ENCODE measurements around the gene MEGF11. TPM values are rescaled to one million over a fixed set of nuclear protein-coding genes. Genes with fewer than 3 reads are reported as not detected.

The MEGF11 gene
- total RNA-seq, 4 donors from 2014 or later: 0.87 to 7.3 (median 4.9) TPM

GRCh38 chr15:65901836-65902235, 351.7 kb downstream of the MEGF11 start:
- WGBS, 2 donors: 93 to 98% methylated on average over 3 of the region's 3 CpGs
- Histone ChIP-seq H3K9me3 (no peaks in the 10 kb centered on the region), H3K4me1 (peaks cover 0 to 20% (median 4%) of the 10 kb centered on the region in 4 donors), H3K27me3 (no peaks in the 10 kb centered on the region), H3K27ac (no peak overlapping the region), H3K36me3 (peaks cover 0 to 75% (median 0%) of the 10 kb centered on the region in 3 donors), H3K4me3 (no peak overlapping the region)
- TF ChIP-seq EP300 (IDR thresholded peaks at IDR 0.05) (no peak), POLR2A (IDR thresholded peaks at IDR 0.05) (no peak), CTCF (IDR thresholded peaks at IDR 0.05) (no peak)
- DNase-seq (ENCODE audit: low spot score in 2 of 2): no peak

DNA sequence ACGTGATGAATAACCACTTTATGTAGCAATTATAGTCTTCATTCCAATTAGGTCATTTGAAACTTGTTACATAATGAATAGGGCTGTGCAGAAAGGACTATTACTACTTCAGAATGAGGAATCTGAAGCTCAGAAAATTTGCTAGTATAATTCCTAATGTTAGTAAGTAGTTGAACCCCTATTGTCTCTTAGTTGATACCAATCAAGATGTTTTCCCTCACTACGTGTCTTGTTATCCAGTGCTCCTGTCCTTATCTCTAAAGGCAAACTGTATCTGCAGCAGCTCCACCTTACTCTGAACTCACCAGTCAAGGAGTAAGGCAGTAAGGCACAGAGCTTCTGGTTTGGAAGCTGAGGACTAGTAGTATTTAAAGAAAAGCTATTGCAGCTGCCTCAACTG, 352.2 kb downstream of the MEGF11 start:
- Histone ChIP-seq H3K4me3 (no peak overlapping the region), H3K9me3 (no peaks in the 10 kb centered on the region), H3K36me3 (peaks cover 0 to 74% (median 0%) of the 10 kb centered on the region in 3 donors), H3K27me3 (no peaks in the 10 kb centered on the region), H3K27ac (no peak overlapping the region), H3K4me1 (peaks cover 0 to 22% (median 4%) of the 10 kb centered on the region in 4 donors)
- no peak for DNase-seq (ENCODE audit: low spot score in 2 of 2)
- no peak for TF ChIP-seq POLR2A (IDR thresholded peaks at IDR 0.05)
- WGBS, 2 donors: 58 to 60% methylated on average over 2 of the region's 2 CpGs

DNA sequence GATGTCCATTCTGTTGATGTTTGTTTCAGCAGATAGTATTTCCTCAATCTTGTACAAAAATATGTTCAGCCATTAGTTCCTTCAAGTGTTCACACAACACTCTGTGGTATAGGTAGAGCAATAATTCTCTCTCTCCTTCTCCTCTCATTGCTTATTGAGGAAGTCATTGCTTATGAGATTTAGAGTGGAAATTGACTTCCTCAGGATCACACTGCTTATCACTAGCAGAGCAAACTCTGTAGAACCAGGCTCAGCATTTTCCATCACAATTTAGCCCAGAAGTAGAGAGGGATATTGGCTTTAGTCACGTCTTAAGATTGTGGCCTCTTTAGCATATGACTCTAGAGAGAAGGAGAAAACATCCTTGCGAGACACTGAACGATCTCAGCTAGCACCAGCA, 353.1 kb downstream of the MEGF11 start:
- no peak for TF ChIP-seq POLR2A (IDR thresholded peaks at IDR 0.05)
- DNase-seq (ENCODE audit: low spot score in 2 of 2): no peak
- Histone ChIP-seq H3K9me3 (no peaks in the 10 kb centered on the region), H3K27me3 (no peaks in the 10 kb centered on the region), H3K4me3 (no peak overlapping the region), H3K4me1 (peaks cover 0 to 30% (median 4%) of the 10 kb centered on the region in 4 donors), H3K36me3 (peaks cover 0 to 73% (median 0%) of the 10 kb centered on the region in 3 donors), H3K27ac (no peak overlapping the region)
- WGBS, 2 donors: 86 to 89% methylated on average over 3 of the region's 3 CpGs

- 67 to 68% methylated on average over 2 of the region's 2 CpGs for WGBS, 2 donors
These were observed 357.3 kb downstream of the MEGF11 start for GRCh38 chr15:65896236-65896635.

GRCh38 chr15:65893060-65893459, 360.5 kb downstream of the MEGF11 start:
- H3K27ac ChIP-seq: no peak overlapping the region
- peaks cover 0 to 61% (median 2%) of the 10 kb centered on the region in 3 donors for H3K36me3 ChIP-seq
- H3K27me3 ChIP-seq: no peaks in the 10 kb centered on the region
- no peak for TF ChIP-seq EP300 (IDR thresholded peaks at IDR 0.05)
- no peak for TF ChIP-seq POLR2A (IDR thresholded peaks at IDR 0.05)
- no peak for TF ChIP-seq CTCF (IDR thresholded peaks at IDR 0.05)
- H3K9me3 ChIP-seq: no peaks in the 10 kb centered on the region
- H3K4me1 ChIP-seq: peaks cover 0 to 10% (median 0%) of the 10 kb centered on the region in 4 donors
- DNase-seq (ENCODE audit: low spot score in 2 of 2): no peak
- H3K4me3 ChIP-seq: no peak overlapping the region
- 91 to 94% methylated on average over 5 of the region's 5 CpGs for WGBS, 2 donors

More at GRCh38 chr15:65896236-65896635, 357.3 kb downstream of the MEGF11 start:
- H3K36me3 ChIP-seq: peaks cover 0 to 69% (median 0%) of the 10 kb centered on the region in 3 donors
- H3K27ac ChIP-seq: no peak overlapping the region
- no peaks in the 10 kb centered on the region for H3K27me3 ChIP-seq
- TF ChIP-seq POLR2A (IDR thresholded peaks at IDR 0.05) (no peak), EP300 (IDR thresholded peaks at IDR 0.05) (no peak), CTCF (IDR thresholded peaks at IDR 0.05) (no peak)
- H3K9me3 ChIP-seq: no peaks in the 10 kb centered on the region
- DNase-seq (ENCODE audit: low spot score in 2 of 2): no peak
- peaks cover 0 to 10% (median 0%) of the 10 kb centered on the region in 4 donors for H3K4me1 ChIP-seq
- H3K4me3 ChIP-seq: no peak overlapping the region

- Histone ChIP-seq H3K36me3 (peaks cover 0 to 69% (median 15%) of the 10 kb centered on the region in 3 donors), H3K9me3 (no peaks in the 10 kb centered on the region), H3K27ac (no peak overlapping the region), H3K4me3 (no peak overlapping the region), H3K27me3 (no peaks in the 10 kb centered on the region), H3K4me1 (no peaks in the 10 kb centered on the region)
- 37 to 63% methylated on average over 3 of the region's 3 CpGs for whole genome bisulfite sequencing, 2 donors
- DNase-seq (ENCODE audit: low spot score in 2 of 2): no peak
- TF ChIP-seq POLR2A (IDR thresholded peaks at IDR 0.05): no peak
- TF ChIP-seq CTCF (IDR thresholded peaks at IDR 0.05): no peak
- TF ChIP-seq EP300 (IDR thresholded peaks at IDR 0.05): no peak
These were observed 364.6 kb downstream of the MEGF11 start for GRCh38 chr15:65888981-65889380.
